ENCODE data around the gene BAZ2B.

- no peak for TF ChIP-seq RAD21 (IDR thresholded peaks at IDR 0.05; ENCODE audit: low read length)
- TF ChIP-seq, protein P1, sequence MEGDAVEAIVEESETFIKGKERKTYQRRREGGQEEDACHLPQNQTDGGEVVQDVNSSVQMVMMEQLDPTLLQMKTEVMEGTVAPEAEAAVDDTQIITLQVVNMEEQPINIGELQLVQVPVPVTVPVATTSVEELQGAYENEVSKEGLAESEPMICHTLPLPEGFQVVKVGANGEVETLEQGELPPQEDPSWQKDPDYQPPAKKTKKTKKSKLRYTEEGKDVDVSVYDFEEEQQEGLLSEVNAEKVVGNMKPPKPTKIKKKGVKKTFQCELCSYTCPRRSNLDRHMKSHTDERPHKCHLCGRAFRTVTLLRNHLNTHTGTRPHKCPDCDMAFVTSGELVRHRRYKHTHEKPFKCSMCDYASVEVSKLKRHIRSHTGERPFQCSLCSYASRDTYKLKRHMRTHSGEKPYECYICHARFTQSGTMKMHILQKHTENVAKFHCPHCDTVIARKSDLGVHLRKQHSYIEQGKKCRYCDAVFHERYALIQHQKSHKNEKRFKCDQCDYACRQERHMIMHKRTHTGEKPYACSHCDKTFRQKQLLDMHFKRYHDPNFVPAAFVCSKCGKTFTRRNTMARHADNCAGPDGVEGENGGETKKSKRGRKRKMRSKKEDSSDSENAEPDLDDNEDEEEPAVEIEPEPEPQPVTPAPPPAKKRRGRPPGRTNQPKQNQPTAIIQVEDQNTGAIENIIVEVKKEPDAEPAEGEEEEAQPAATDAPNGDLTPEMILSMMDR (IDR thresholded peaks at IDR 0.05), result no peak
- TF ChIP-seq SIN3A (IDR thresholded peaks at IDR 0.05; ENCODE audit: borderline replicate concordance, low read depth, low read length), result no peak
- TF ChIP-seq EZH2phosphoT487 (IDR thresholded peaks at IDR 0.05; ENCODE audit: borderline replicate concordance, low read depth), result no peak
- TF ChIP-seq POLR2AphosphoS5 (IDR thresholded peaks at IDR 0.05; ENCODE audit: low read depth, low read length), result no peak
- no peak for TF ChIP-seq TAF1 (IDR thresholded peaks at IDR 0.05; ENCODE audit: borderline replicate concordance, low read depth, low read length)
- TF ChIP-seq CHD2 (IDR thresholded peaks at IDR 0.05; ENCODE audit: low read length, partially characterized antibody), result no peak
- TF ChIP-seq, protein P2, sequence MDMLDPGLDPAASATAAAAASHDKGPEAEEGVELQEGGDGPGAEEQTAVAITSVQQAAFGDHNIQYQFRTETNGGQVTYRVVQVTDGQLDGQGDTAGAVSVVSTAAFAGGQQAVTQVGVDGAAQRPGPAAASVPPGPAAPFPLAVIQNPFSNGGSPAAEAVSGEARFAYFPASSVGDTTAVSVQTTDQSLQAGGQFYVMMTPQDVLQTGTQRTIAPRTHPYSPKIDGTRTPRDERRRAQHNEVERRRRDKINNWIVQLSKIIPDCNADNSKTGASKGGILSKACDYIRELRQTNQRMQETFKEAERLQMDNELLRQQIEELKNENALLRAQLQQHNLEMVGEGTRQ (IDR thresholded peaks at IDR 0.05; ENCODE audit: borderline replicate concordance, low read depth, low read length), result no peak
- TF ChIP-seq SMC3 (IDR thresholded peaks at IDR 0.05; ENCODE audit: low read depth, low read length), result no peak
- TF ChIP-seq MXI1 (IDR thresholded peaks at IDR 0.05; ENCODE audit: low read depth, low read length), result no peak
- no peak for TF ChIP-seq PBX3 (IDR thresholded peaks at IDR 0.05)
- TF ChIP-seq EP300 (IDR thresholded peaks at IDR 0.05; ENCODE audit: borderline replicate concordance in 1 of 2, low read depth in 1 of 2, low read length in 1 of 2), result no peak
Observed at GRCh38 chr2:159518321-159519005, 97.9 kb downstream of the BAZ2B start.
